H1 (cell line): ENCODE measurements around the gene MKX. TPM values are rescaled to one million over a fixed set of nuclear protein-coding genes. Genes with fewer than 3 reads are reported as not detected.

ENCODE experiments used
- CHD7 ChIP-seq: fragments of 300-600 bp; sonication (generic); IDR thresholded peaks from 2 replicates; pipeline ENCODE4 v1.7.1; 2012; ENCODE audit warnings: low read length, moderate library complexity, mild to moderate bottlenecking, inconsistent platforms; ENCODE audit not compliant: insufficient replicate concordance
- polyA plus RNA-seq, 7 experiments: library from polyadenylated mRNA; depleted of rRNA in 3 of 7; stranded (reverse) in 5 of 7; unstranded in 2 of 7; fragments of >200 nt in 5 of 7; fragments of 200-250 nt in 2 of 7; gene quantifications; 1 replicate in 5 of 7; 2 replicates in 1 of 7; 4 replicates in 1 of 7; pipeline versions ENCODE4 v1.2.1 to v1.2.3, GENCODE V29; 2011 to 2013; ENCODE audit warnings: missing spikeins in 2 of 7, mixed read lengths in 2 of 7
- total RNA-seq: library from RNA; stranded (reverse); fragmentation: NEBNext Ultra II Directional; extraction: Animal tissue kit (Norgen Biotek cat#: 25700); gene quantifications from 2 replicates; pipeline ENCODE4 v1.2.1, GENCODE V29; 2021

The MKX gene
- total and polyA plus RNA-seq, 2 of the 8 experiments (the other 6 are each of a cell fraction or from before 2014, with no cell fraction given), result 0.21 to 1.3 TPM

GRCh38 chr10:27687743-27688142 is 57.9 kb downstream of the MKX start (continued):
- TF ChIP-seq CHD7, result no peak
